Activated T-cell treated with anti-CD3 and anti-CD28 coated beads, Interleukin-2, amount 50 U/mL, for 72 hours (primary cell): ENCODE results near the gene HOXD8. TPM values are rescaled to one million over a fixed set of nuclear protein-coding genes. Genes with fewer than 3 reads are reported as not detected.
A peak's percentile ranks its signal among the peaks of the same experiment; 100 is the strongest.

ENCODE experiments used
- ATAC-seq, 2 donors: fragments of 150-1000 bp; cut with Tn5 transposase; replicated peaks in 1 of 2; 2 replicates each; pipeline ENCODE4 v1.10.0; 2021; ENCODE audit warnings: moderate library complexity in 2 of 2, mild to moderate bottlenecking in 1 of 2
- DNase-seq, 2 donors: peaks; one replicate each; pipeline ENCODE4 v3.0.0; 2021 to 2022; ENCODE audit warnings: mixed read lengths in 1 of 2
- H3K27ac Mint-ChIP-seq: one replicate; pipeline ENCODE4 v1.8.0; 2022; ENCODE audit warnings: mild to moderate bottlenecking, moderate library complexity, mixed read lengths
- H3K27me3 Mint-ChIP-seq: one replicate; pipeline ENCODE4 v1.8.0; 2022; ENCODE audit warnings: low read depth, mixed read lengths
- H3K36me3 Mint-ChIP-seq, 2 donors: one replicate each; pipeline ENCODE4 v1.8.0; 2022; ENCODE audit warnings: mixed read lengths in 2 of 2, mild to moderate bottlenecking in 1 of 2; ENCODE audit not compliant: insufficient read depth in 2 of 2
- H3K4me1 Mint-ChIP-seq: one replicate; pipeline ENCODE4 v1.8.0; 2022; ENCODE audit warnings: low read depth, mixed read lengths
- H3K4me3 Mint-ChIP-seq, 2 donors: one replicate each; pipeline ENCODE4 v1.8.0; 2022; ENCODE audit warnings: mild to moderate bottlenecking in 2 of 2, mixed read lengths in 2 of 2, moderate library complexity in 2 of 2
- H3K9me3 Mint-ChIP-seq, 2 donors: one replicate each; pipeline ENCODE4 v1.8.0; 2022; ENCODE audit warnings: mixed read lengths in 2 of 2
- total RNA-seq, 2 donors: library from RNA; stranded (reverse); gene quantifications; one replicate each; pipeline ENCODE4 v1.2.3, GENCODE V29; 2022

HOXD8 gene
- total RNA-seq, 2 donors from 2014 or later: not detected

GRCh38 chr2:176128172-176128981, 1.1 kb upstream of the HOXD8 start:
- DNase-seq: no peak
- Mint-ChIP-seq H3K27me3 (peaks cover 86% of the 10 kb centered on the region), H3K4me1 (peaks cover 46% of the 10 kb centered on the region), H3K4me3 (peak overlapping the region; percentile 44 to 65), H3K36me3 (peaks cover 0 to 5% of the 10 kb centered on the region in 2 donors), H3K27ac (peak overlapping the region; percentile 74), H3K9me3 (no peaks in the 10 kb centered on the region)
- no peak for ATAC-seq

- Mint-ChIP-seq H3K36me3 (peaks cover 0 to 4% of the 10 kb centered on the region in 2 donors), H3K27ac (no peak overlapping the region), H3K4me3 (peak overlapping the region; percentile 45 to 65), H3K9me3 (no peaks in the 10 kb centered on the region), H3K4me1 (peaks cover 46% of the 10 kb centered on the region), H3K27me3 (peaks cover 86% of the 10 kb centered on the region)
- peak; percentile 16 to 22 for ATAC-seq
- DNase-seq: no peak
These were observed 275 bp downstream of the HOXD8 start for GRCh38 chr2:176129813-176130146.

GRCh38 chr2:176130147-176130956, 847 bp downstream of the HOXD8 start:
- DNase-seq (peak; percentile 42 to 50), ATAC-seq (peak; percentile 47 to 50)
- peak overlapping the region; percentile 74 to 84 for H3K4me3 Mint-ChIP-seq
- H3K36me3 Mint-ChIP-seq: peaks cover 0 to 3% of the 10 kb centered on the region in 2 donors
- peaks cover 86% of the 10 kb centered on the region for H3K27me3 Mint-ChIP-seq
- no peaks in the 10 kb centered on the region for H3K9me3 Mint-ChIP-seq
- H3K4me1 Mint-ChIP-seq: peaks cover 49% of the 10 kb centered on the region
- H3K27ac Mint-ChIP-seq: peak overlapping the region; percentile 93

GRCh38 chr2:176130957-176131847, 1.7 kb downstream of the HOXD8 start:
- Mint-ChIP-seq H3K9me3 (no peaks in the 10 kb centered on the region), H3K4me3 (peak overlapping the region; percentile 74 to 84), H3K4me1 (peaks cover 56% of the 10 kb centered on the region), H3K27ac (peak overlapping the region; percentile 93), H3K27me3 (peaks cover 86% of the 10 kb centered on the region), H3K36me3 (peaks cover 1 to 5% of the 10 kb centered on the region in 2 donors)
- DNase-seq: no peak
- ATAC-seq: no peak

- ATAC-seq: no peak
- Mint-ChIP-seq H3K4me1 (peaks cover 55% of the 10 kb centered on the region), H3K27ac (peak overlapping the region; percentile 74), H3K4me3 (peak overlapping the region; percentile 67 to 83), H3K27me3 (peaks cover 83% of the 10 kb centered on the region), H3K9me3 (no peaks in the 10 kb centered on the region), H3K36me3 (peaks cover 1 to 5% of the 10 kb centered on the region in 2 donors)
- DNase-seq: no peak
These were observed 2.3 kb downstream of the HOXD8 start for GRCh38 chr2:176131848-176132158.

- Mint-ChIP-seq H3K27ac (peak overlapping the region; percentile 74), H3K4me1 (peaks cover 55% of the 10 kb centered on the region), H3K27me3 (peaks cover 83% of the 10 kb centered on the region), H3K4me3 (peak overlapping the region; percentile 67 to 83), H3K9me3 (no peaks in the 10 kb centered on the region), H3K36me3 (peaks cover 2 to 5% of the 10 kb centered on the region in 2 donors)
- DNase-seq (no peak), ATAC-seq (no peak)
These were observed 3.0 kb downstream of the HOXD8 start for GRCh38 chr2:176132205-176133171.

- DNase-seq (no peak), ATAC-seq (no peak)
- Mint-ChIP-seq H3K4me1 (peaks cover 54% of the 10 kb centered on the region), H3K36me3 (peaks cover 3 to 7% of the 10 kb centered on the region in 2 donors), H3K9me3 (no peaks in the 10 kb centered on the region), H3K27me3 (peaks cover 83% of the 10 kb centered on the region), H3K4me3 (no peak overlapping the region), H3K27ac (no peak overlapping the region)
These were observed 3.9 kb downstream of the HOXD8 start for GRCh38 chr2:176133389-176133788.

- H3K27ac Mint-ChIP-seq: no peak overlapping the region
- DNase-seq: no peak
These were observed 4.5 kb downstream of the HOXD8 start for GRCh38 chr2:176134035-176134434.

GRCh38 chr2:176135035-176135440, 5.5 kb downstream of the HOXD8 start:
- H3K4me3 Mint-ChIP-seq: peak overlapping the region; percentile 39 to 46
- no peaks in the 10 kb centered on the region for H3K9me3 Mint-ChIP-seq
- H3K4me1 Mint-ChIP-seq: peaks cover 55% of the 10 kb centered on the region
- peaks cover 87% of the 10 kb centered on the region for H3K27me3 Mint-ChIP-seq
- no peak for ATAC-seq
- H3K27ac Mint-ChIP-seq: no peak overlapping the region
- H3K36me3 Mint-ChIP-seq: peaks cover 10 to 15% of the 10 kb centered on the region in 2 donors
- no peak for DNase-seq

More at GRCh38 chr2:176134035-176134434, 4.5 kb downstream of the HOXD8 start:
- peaks cover 6 to 11% of the 10 kb centered on the region in 2 donors for H3K36me3 Mint-ChIP-seq
- peaks cover 54% of the 10 kb centered on the region for H3K4me1 Mint-ChIP-seq
- ATAC-seq: peak in 1 of 2 donors; percentile 34
- H3K4me3 Mint-ChIP-seq: no peak overlapping the region
- H3K9me3 Mint-ChIP-seq: no peaks in the 10 kb centered on the region
- H3K27me3 Mint-ChIP-seq: peaks cover 83% of the 10 kb centered on the region

GRCh38 chr2:176136374-176137251, 7.1 kb downstream of the HOXD8 start:
- Mint-ChIP-seq H3K4me3 (peak overlapping the region; percentile 45 to 46), H3K36me3 (peaks cover 10 to 15% of the 10 kb centered on the region in 2 donors), H3K4me1 (peaks cover 44% of the 10 kb centered on the region), H3K27me3 (peaks cover 84% of the 10 kb centered on the region), H3K27ac (no peak overlapping the region), H3K9me3 (no peaks in the 10 kb centered on the region)
- ATAC-seq (no peak), DNase-seq (no peak)

GRCh38 chr2:176137252-176137580, 7.7 kb downstream of the HOXD8 start:
- peak overlapping the region; percentile 35 to 42 for H3K4me3 Mint-ChIP-seq
- H3K4me1 Mint-ChIP-seq: peaks cover 39% of the 10 kb centered on the region
- peaks cover 10 to 15% of the 10 kb centered on the region in 2 donors for H3K36me3 Mint-ChIP-seq
- peak overlapping the region; percentile 71 for H3K27ac Mint-ChIP-seq
- no peaks in the 10 kb centered on the region for H3K9me3 Mint-ChIP-seq
- peaks cover 84% of the 10 kb centered on the region for H3K27me3 Mint-ChIP-seq
- no peak for ATAC-seq
- DNase-seq: no peak
